ENCODE data around the gene ZNF578.
"Not testable (repeated sequence)": the region's sequence is repeated elsewhere in the genome, so short reads cannot be mapped to it uniquely, and the experiment has no call there.

ZNF578 gene

GRCh38 chr19:52558732-52559445 lies 105.5 kb downstream of the ZNF578 start:
- DNase-seq (ENCODE audit: low read depth, low spot score), result not testable (repeated sequence)

- DNase-seq (ENCODE audit: low read depth, low spot score), result not testable (repeated sequence)
Observed at GRCh38 chr19:52561611-52562010, 108.3 kb downstream of the ZNF578 start.
